Progenitor cell of endocrine pancreas (in vitro differentiated cells): Measurements from ENCODE around the gene ENPP3. TPM values are rescaled to one million over a fixed set of nuclear protein-coding genes. Genes with fewer than 3 reads are reported as not detected.

Experiments
- DNase-seq: peaks from one replicate; pipeline ENCODE4 v3.0.0; 2021; ENCODE audit warnings: low spot score; ENCODE audit not compliant: unreplicated experiment
- H3K27ac Mint-ChIP-seq: 2 replicates; pipeline ENCODE4 v1.8.0; 2021; ENCODE audit warnings: mild to moderate bottlenecking, moderate library complexity, mixed read lengths
- H3K27me3 Mint-ChIP-seq: 2 replicates; pipeline ENCODE4 v1.8.0; 2021; ENCODE audit warnings: mixed read lengths
- H3K36me3 Mint-ChIP-seq: 2 replicates; pipeline ENCODE4 v1.8.0; 2022; ENCODE audit warnings: mixed read lengths; ENCODE audit not compliant: insufficient read depth
- H3K4me1 Mint-ChIP-seq: 2 replicates; pipeline ENCODE4 v1.8.0; 2021; ENCODE audit warnings: low read depth, mixed read lengths
- H3K4me3 Mint-ChIP-seq: 2 replicates; pipeline ENCODE4 v1.8.0; 2021; ENCODE audit warnings: low read depth, mild to moderate bottlenecking, moderate library complexity, mixed read lengths
- H3K9me3 Mint-ChIP-seq: 2 replicates; pipeline ENCODE4 v1.8.0; 2021; ENCODE audit warnings: low read depth, mixed read lengths
- CTCF ChIP-seq: fragments of 200-600 bp; sonication (generic); IDR thresholded peaks from one replicate; pipeline ENCODE4 v1.5.0; 2021; ENCODE audit warnings: antibody characterized with exemption, mild to moderate bottlenecking; ENCODE audit not compliant: unreplicated experiment
- total RNA-seq: library from RNA; stranded (reverse); gene quantifications from 2 replicates; pipeline ENCODE4 v1.2.1, GENCODE V29; 2021

ENPP3 gene
- total RNA-seq, 1 donor from 2014 or later = not detected

DNA sequence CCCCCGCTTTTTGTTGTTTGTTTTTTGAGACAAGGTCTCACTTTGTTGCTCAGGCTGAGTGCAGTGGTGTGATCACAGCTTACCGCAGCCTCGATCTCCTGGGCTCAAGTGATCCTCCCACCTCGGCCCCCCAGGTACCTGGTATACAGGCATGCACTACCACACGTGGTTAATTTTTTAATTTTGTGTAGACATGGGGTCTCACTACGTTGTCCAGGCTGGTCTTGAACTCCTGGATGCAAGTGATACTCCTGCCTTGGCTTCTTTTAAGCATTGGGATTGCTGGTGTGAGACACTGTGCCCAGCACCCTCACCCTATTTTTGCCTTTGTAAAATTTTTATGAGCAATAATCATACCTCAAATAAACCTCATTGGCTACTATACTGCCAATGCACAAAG is 5.5 kb downstream of the ENPP3 start:
- no peak for TF ChIP-seq CTCF
- no peak for DNase-seq
- Mint-ChIP-seq H3K27me3 (no peaks in the 10 kb centered on the region), H3K9me3 (no peaks in the 10 kb centered on the region), H3K4me1 (no peaks in the 10 kb centered on the region), H3K4me3 (no peak overlapping the region), H3K27ac (no peak overlapping the region), H3K36me3 (no peaks in the 10 kb centered on the region)

DNA sequence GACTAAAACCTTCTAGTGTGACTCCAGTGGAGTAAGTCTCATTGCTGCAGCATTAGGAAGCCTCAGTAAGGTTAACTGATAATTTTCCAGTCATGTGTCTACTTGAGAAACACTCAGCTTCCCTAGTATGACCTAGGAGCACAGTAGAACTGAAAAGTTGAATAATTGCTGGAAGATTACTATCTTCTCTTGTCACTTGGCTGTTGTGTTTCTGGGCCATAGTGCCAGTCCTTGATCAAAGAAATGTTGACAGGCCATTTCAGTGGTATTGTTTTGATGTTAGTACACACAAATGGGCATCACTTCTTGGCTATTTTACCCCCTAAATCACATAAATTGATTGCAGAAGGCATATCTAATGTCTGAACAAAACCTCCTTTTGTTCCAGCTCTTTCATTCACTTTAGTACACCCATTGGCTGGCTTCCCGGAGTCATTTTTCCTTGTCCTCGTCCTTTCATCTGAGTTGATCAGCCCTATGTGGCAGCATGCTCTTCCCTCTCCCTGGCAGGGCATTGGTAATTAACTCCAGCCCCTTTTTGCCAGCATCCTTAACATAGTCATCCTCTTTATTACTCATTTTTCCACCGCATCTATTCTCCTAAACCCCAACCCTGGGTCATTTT is 6.0 kb downstream of the ENPP3 start:
- Mint-ChIP-seq H3K27ac (no peak overlapping the region), H3K4me3 (no peak overlapping the region), H3K9me3 (no peaks in the 10 kb centered on the region), H3K27me3 (no peaks in the 10 kb centered on the region), H3K4me1 (no peaks in the 10 kb centered on the region), H3K36me3 (no peaks in the 10 kb centered on the region)
- no peak for TF ChIP-seq CTCF
- DNase-seq = no peak

GRCh38 chr6:131643855-131644460 is 6.9 kb downstream of the ENPP3 start:
- Mint-ChIP-seq H3K4me1 (no peaks in the 10 kb centered on the region), H3K27ac (no peak overlapping the region)

GRCh38 chr6:131644921-131645320 is 7.8 kb downstream of the ENPP3 start:
- H3K36me3 Mint-ChIP-seq = no peaks in the 10 kb centered on the region
- H3K27ac Mint-ChIP-seq = no peak overlapping the region
- no peak for TF ChIP-seq CTCF
- H3K9me3 Mint-ChIP-seq = no peaks in the 10 kb centered on the region
- H3K4me3 Mint-ChIP-seq = no peak overlapping the region
- H3K4me1 Mint-ChIP-seq = no peaks in the 10 kb centered on the region
- no peaks in the 10 kb centered on the region for H3K27me3 Mint-ChIP-seq
- no peak for DNase-seq

More at GRCh38 chr6:131643855-131644460, 6.9 kb downstream of the ENPP3 start:
- H3K27me3 Mint-ChIP-seq = no peaks in the 10 kb centered on the region
- H3K36me3 Mint-ChIP-seq = no peaks in the 10 kb centered on the region
- H3K9me3 Mint-ChIP-seq = no peaks in the 10 kb centered on the region
- no peak overlapping the region for H3K4me3 Mint-ChIP-seq
- no peak for TF ChIP-seq CTCF
- DNase-seq = no peak

DNA sequence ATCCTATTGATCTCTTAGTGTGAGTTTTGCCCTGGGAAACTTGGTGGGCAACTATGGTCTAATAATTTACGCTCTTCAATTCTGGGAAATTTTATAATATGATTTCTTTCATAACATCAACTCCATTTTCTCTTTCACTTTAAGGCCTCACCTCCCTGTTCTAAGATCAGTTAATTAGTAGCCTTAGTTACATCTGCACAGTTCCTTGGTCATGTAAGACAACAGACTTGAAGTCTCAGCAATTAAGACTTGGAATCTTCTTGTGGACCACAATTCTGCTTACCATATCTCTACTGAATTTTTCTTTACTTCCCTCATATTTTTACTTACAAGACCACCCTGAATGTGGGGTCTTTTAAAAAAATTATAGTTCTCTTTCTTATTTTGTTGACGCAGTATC is 8.7 kb downstream of the ENPP3 start:
- DNase-seq = no peak
- Mint-ChIP-seq H3K4me3 (no peak overlapping the region), H3K27ac (no peak overlapping the region), H3K9me3 (no peaks in the 10 kb centered on the region), H3K36me3 (no peaks in the 10 kb centered on the region), H3K27me3 (no peaks in the 10 kb centered on the region), H3K4me1 (no peaks in the 10 kb centered on the region)
- TF ChIP-seq CTCF = no peak
